Measurements from ENCODE around the gene ARPC5L. TPM values are rescaled to one million over a fixed set of nuclear protein-coding genes. Genes with fewer than 3 reads are reported as not detected.

Gene ARPC5L
- total and polyA plus RNA-seq, 2 of the 13 experiments (the other 11 are each of a cell fraction or from before 2014, with no cell fraction given) = 29.9 to 33.8 TPM

- TF ChIP-seq, protein P1, sequence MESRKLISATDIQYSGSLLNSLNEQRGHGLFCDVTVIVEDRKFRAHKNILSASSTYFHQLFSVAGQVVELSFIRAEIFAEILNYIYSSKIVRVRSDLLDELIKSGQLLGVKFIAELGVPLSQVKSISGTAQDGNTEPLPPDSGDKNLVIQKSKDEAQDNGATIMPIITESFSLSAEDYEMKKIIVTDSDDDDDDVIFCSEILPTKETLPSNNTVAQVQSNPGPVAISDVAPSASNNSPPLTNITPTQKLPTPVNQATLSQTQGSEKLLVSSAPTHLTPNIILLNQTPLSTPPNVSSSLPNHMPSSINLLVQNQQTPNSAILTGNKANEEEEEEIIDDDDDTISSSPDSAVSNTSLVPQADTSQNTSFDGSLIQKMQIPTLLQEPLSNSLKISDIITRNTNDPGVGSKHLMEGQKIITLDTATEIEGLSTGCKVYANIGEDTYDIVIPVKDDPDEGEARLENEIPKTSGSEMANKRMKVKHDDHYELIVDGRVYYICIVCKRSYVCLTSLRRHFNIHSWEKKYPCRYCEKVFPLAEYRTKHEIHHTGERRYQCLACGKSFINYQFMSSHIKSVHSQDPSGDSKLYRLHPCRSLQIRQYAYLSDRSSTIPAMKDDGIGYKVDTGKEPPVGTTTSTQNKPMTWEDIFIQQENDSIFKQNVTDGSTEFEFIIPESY (CRISPR knock-in tag; IDR thresholded peaks at IDR 0.05) = peak; percentile 74; the same call in 1 of the 2 replicates
- TF ChIP-seq, protein P2, sequence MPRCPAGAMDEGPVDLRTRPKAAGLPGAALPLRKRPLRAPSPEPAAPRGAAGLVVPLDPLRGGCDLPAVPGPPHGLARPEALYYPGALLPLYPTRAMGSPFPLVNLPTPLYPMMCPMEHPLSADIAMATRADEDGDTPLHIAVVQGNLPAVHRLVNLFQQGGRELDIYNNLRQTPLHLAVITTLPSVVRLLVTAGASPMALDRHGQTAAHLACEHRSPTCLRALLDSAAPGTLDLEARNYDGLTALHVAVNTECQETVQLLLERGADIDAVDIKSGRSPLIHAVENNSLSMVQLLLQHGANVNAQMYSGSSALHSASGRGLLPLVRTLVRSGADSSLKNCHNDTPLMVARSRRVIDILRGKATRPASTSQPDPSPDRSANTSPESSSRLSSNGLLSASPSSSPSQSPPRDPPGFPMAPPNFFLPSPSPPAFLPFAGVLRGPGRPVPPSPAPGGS (CRISPR knock-in tag; IDR thresholded peaks at IDR 0.05) = no peak
- TF ChIP-seq TBX3 (IDR thresholded peaks at IDR 0.05; ENCODE audit: borderline replicate concordance) = peak; percentile 75; the same call in 1 of the 2 replicates
- no peak for TF ChIP-seq SSRP1 (CRISPR knock-in tag; IDR thresholded peaks at IDR 0.05)
- no peak for TF ChIP-seq ZNF335 (CRISPR knock-in tag; IDR thresholded peaks at IDR 0.05)
- TF ChIP-seq ZNF318 (CRISPR knock-in tag; IDR thresholded peaks at IDR 0.05) = no peak
- TF ChIP-seq PBX2 (CRISPR knock-in tag; IDR thresholded peaks at IDR 0.05) = peak; percentile 57
- TF ChIP-seq, protein P3, sequence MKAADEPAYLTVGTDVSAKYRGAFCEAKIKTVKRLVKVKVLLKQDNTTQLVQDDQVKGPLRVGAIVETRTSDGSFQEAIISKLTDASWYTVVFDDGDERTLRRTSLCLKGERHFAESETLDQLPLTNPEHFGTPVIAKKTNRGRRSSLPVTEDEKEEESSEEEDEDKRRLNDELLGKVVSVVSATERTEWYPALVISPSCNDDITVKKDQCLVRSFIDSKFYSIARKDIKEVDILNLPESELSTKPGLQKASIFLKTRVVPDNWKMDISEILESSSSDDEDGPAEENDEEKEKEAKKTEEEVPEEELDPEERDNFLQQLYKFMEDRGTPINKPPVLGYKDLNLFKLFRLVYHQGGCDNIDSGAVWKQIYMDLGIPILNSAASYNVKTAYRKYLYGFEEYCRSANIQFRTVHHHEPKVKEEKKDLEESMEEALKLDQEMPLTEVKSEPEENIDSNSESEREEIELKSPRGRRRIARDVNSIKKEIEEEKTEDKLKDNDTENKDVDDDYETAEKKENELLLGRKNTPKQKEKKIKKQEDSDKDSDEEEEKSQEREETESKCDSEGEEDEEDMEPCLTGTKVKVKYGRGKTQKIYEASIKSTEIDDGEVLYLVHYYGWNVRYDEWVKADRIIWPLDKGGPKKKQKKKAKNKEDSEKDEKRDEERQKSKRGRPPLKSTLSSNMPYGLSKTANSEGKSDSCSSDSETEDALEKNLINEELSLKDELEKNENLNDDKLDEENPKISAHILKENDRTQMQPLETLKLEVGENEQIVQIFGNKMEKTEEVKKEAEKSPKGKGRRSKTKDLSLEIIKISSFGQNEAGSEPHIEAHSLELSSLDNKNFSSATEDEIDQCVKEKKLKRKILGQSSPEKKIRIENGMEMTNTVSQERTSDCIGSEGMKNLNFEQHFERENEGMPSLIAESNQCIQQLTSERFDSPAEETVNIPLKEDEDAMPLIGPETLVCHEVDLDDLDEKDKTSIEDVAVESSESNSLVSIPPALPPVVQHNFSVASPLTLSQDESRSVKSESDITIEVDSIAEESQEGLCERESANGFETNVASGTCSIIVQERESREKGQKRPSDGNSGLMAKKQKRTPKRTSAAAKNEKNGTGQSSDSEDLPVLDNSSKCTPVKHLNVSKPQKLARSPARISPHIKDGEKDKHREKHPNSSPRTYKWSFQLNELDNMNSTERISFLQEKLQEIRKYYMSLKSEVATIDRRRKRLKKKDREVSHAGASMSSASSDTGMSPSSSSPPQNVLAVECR (CRISPR knock-in tag; IDR thresholded peaks at IDR 0.05; ENCODE audit: borderline replicate concordance) = peak; percentile 33; the same call in 1 of the 2 replicates
- peak; percentile 45; the same call in 1 of the 2 replicates for TF ChIP-seq TBX2 (CRISPR knock-in tag; IDR thresholded peaks at IDR 0.05; ENCODE audit: borderline replicate concordance)
- no peak for TF ChIP-seq KLF12 (CRISPR knock-in tag; IDR thresholded peaks at IDR 0.05; ENCODE audit: borderline replicate concordance)
Measured at GRCh38 chr9:124897570-124898460, 35.9 kb downstream of the ARPC5L start (continued).
